ENCODE results near the gene DHRSX. TPM values are rescaled to one million over a fixed set of nuclear protein-coding genes. Genes with fewer than 3 reads are reported as not detected.
"Not testable (repeated sequence)": the region's sequence is repeated elsewhere in the genome, so short reads cannot be mapped to it uniquely, and the experiment has no call there.

The DHRSX gene
- total RNA-seq, 1 donor from 2014 or later, result 34.2 TPM

DNA sequence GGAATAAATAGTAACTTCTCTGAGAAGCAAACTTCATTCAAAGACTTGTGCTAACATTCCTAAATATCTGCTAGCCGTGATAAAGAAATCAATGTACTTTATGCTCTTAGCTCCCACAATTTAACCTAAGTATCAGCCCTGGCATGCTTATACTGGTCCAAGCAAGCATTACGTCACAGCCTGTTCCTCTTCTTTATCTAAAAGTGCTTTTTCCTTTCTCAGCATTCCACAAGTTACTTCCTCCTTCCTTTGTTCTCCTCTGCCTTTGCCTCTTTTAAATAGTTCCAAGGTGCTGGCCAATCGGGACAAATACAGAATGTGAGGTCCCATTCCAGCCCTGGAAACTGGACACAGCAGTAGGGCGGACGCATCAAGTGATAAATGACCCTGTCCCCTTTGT lies 249.6 kb downstream of the DHRSX start:
- no peak for TF ChIP-seq CTCF (conservative IDR thresholded peaks at IDR 0.05)
- H3K4me3 Mint-ChIP-seq, result no peak overlapping the region
- H3K36me3 Mint-ChIP-seq, result peaks cover 12% of the 10 kb centered on the region
- no peaks in the 10 kb centered on the region for H3K27me3 Mint-ChIP-seq
- no peak overlapping the region for H3K27ac Mint-ChIP-seq
- H3K4me1 Mint-ChIP-seq (ENCODE audit: unreplicated experiment), result peaks cover 7% of the 10 kb centered on the region
- peaks cover 8% of the 10 kb centered on the region for H3K9me3 Mint-ChIP-seq
- no peak for DNase-seq (ENCODE audit: extremely low spot score, unreplicated experiment)

GRCh38 chrX:2243913-2244460 lies 256.8 kb downstream of the DHRSX start:
- peaks cover 5% of the 10 kb centered on the region for H3K4me1 Mint-ChIP-seq (ENCODE audit: unreplicated experiment)
- DNase-seq (ENCODE audit: extremely low spot score, unreplicated experiment), result no peak
- no peak overlapping the region for H3K4me3 Mint-ChIP-seq
- no peak for TF ChIP-seq CTCF (conservative IDR thresholded peaks at IDR 0.05)
- no peaks in the 10 kb centered on the region for H3K27me3 Mint-ChIP-seq
- H3K27ac Mint-ChIP-seq, result no peak overlapping the region
- H3K9me3 Mint-ChIP-seq, result no peaks in the 10 kb centered on the region
- H3K36me3 Mint-ChIP-seq, result peaks cover 22% of the 10 kb centered on the region

DNA sequence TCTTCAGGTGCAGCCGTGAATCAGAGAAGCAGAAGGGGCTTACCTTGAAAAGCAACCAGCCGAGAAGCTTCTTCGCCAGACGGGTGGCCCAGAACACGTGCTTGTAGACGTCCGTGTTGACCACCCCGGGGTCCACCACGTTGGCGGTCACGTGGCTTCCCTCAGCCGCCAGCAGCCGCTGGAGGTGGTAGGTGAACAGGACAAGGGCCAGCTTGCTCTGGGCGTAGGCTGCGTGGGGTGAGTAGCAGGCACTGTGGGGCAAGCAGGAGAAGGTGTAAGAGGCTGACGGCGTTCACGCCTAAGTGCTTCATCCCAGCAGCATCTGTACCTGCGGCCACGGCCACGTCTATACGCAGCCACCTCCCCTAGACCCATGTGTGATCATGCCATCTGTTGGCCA lies 257.8 kb downstream of the DHRSX start:
- H3K36me3 Mint-ChIP-seq, result peaks cover 22% of the 10 kb centered on the region
- DNase-seq (ENCODE audit: extremely low spot score, unreplicated experiment), result no peak
- H3K27me3 Mint-ChIP-seq, result no peaks in the 10 kb centered on the region
- no peaks in the 10 kb centered on the region for H3K9me3 Mint-ChIP-seq
- no peak for TF ChIP-seq CTCF (conservative IDR thresholded peaks at IDR 0.05)
- no peak overlapping the region for H3K4me3 Mint-ChIP-seq
- no peak overlapping the region for H3K27ac Mint-ChIP-seq
- peaks cover 5% of the 10 kb centered on the region for H3K4me1 Mint-ChIP-seq (ENCODE audit: unreplicated experiment)

DNA sequence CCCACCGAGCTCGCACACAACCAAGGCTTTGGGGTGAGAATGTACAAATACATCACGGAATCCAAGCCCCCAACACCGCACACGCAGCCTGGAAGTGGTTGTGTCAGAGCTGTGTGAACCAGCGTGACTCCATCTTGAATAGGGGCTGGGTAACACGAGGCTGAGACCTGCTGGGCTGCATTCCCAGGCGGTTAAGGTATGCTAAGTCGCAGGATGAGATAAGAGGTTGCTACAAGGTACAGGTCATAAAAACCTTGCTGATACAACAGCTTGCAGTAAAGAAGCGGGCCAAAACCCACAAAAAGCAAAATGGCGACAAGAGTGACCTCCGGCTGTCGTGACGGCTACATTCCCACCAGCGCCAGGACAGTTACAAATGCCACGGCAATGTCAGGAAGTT lies 258.4 kb downstream of the DHRSX start:
- no peak overlapping the region for H3K27ac Mint-ChIP-seq
- no peak overlapping the region for H3K4me3 Mint-ChIP-seq
- no peaks in the 10 kb centered on the region for H3K27me3 Mint-ChIP-seq
- H3K9me3 Mint-ChIP-seq, result no peaks in the 10 kb centered on the region
- no peak for DNase-seq (ENCODE audit: extremely low spot score, unreplicated experiment)
- TF ChIP-seq CTCF (conservative IDR thresholded peaks at IDR 0.05), result no peak
- peaks cover 22% of the 10 kb centered on the region for H3K36me3 Mint-ChIP-seq
- peaks cover 5% of the 10 kb centered on the region for H3K4me1 Mint-ChIP-seq (ENCODE audit: unreplicated experiment)

GRCh38 chrX:2241496-2241895 lies 259.3 kb downstream of the DHRSX start:
- H3K36me3 Mint-ChIP-seq, result peaks cover 22% of the 10 kb centered on the region
- not testable (repeated sequence) for H3K4me3 Mint-ChIP-seq; DNase-seq (ENCODE audit: extremely low spot score, unreplicated experiment); H3K4me1 Mint-ChIP-seq (ENCODE audit: unreplicated experiment); H3K9me3 Mint-ChIP-seq; H3K27me3 Mint-ChIP-seq; H3K27ac Mint-ChIP-seq

- H3K27me3 Mint-ChIP-seq; H3K4me3 Mint-ChIP-seq; DNase-seq (ENCODE audit: extremely low spot score, unreplicated experiment); H3K9me3 Mint-ChIP-seq; H3K27ac Mint-ChIP-seq; H3K4me1 Mint-ChIP-seq (ENCODE audit: unreplicated experiment): not testable (repeated sequence)
- peaks cover 22% of the 10 kb centered on the region for H3K36me3 Mint-ChIP-seq
Measured at GRCh38 chrX:2240761-2241160, 260.0 kb downstream of the DHRSX start.

DNA sequence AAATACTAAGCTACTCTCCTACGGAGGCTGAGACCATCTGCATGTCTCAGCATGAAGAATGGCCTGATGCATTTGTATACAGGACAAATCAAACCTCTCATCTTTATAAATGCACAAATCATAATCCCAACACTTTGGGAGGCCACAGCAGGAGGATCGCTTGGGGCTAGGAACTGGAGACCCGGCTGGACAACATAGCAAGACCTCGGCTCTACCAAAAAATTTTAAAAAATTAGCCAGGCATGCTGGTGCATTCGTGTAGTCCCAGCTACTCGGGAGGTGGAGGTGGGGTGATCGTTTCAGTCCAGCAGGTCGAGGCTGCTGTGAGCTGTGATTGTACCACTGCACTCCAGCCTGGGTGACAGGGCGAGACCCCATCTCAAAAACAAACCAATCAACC lies 262.8 kb downstream of the DHRSX start:
- Mint-ChIP-seq H3K36me3 (peaks cover 17% of the 10 kb centered on the region), H3K27me3 (no peaks in the 10 kb centered on the region), H3K27ac (no peak overlapping the region), H3K4me1 (ENCODE audit: unreplicated experiment) (peaks cover 14% of the 10 kb centered on the region), H3K4me3 (no peak overlapping the region), H3K9me3 (no peaks in the 10 kb centered on the region)
- no peak for TF ChIP-seq CTCF (conservative IDR thresholded peaks at IDR 0.05)
- DNase-seq (ENCODE audit: extremely low spot score, unreplicated experiment), result no peak
